GM21786 (cell line): ENCODE results near the gene AKAP6.

Experiments
- ATAC-seq: cut with Tn5 transposase; IDR thresholded peaks from one replicate; pipeline ENCODE4 v1.9.1; 2021; ENCODE audit not compliant: unreplicated experiment

AKAP6 gene

DNA sequence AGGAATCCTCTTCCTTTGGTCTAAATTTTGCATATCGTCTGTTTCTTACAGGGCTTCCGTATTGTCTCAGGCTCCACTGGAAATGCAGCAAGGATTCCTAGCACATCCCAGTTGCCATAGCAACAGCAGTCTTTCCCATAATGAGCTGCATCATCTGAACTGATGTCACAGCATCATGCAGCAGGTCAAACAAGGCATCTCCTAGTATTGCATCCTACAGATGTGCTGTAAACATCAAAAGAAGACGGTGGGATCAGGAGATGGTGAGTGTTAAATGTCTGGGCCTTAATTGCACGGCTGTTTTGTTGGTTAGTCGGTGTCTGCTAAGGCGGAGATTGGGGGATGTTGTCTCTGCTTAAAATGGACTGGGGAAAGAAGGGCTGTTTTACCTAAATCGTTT lies at the start of gene AKAP6:
Gene AKAP6 (plus strand): TSS at position 153 of the 400 bp plus-strand sequence. CDS start 104,196 bp downstream, outside the sequence.
- ATAC-seq = no peak

DNA sequence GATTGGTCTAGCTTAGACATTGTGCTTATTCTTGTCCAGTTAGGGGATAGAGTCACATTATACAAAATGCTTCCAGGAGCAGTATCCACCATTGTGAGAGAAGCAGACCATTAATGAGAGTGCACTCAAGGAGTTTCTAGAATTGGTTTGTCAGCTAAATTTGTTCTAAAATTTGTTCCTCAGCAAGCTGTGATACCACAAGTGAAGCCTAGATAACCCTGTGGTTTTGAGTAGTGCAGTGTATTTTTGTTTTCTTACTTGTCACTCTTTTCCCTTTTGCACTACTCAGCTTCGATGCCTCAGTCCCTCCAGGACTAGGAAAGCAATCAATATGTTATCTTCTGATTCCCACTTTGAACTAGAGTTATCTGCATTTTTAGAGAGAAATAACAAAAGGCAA lies 42.5 kb upstream of the AKAP6 start:
- no peak for ATAC-seq

- ATAC-seq = no peak
Measured at GRCh38 chr14:32296366-32296765, 32.7 kb upstream of the AKAP6 start.

DNA sequence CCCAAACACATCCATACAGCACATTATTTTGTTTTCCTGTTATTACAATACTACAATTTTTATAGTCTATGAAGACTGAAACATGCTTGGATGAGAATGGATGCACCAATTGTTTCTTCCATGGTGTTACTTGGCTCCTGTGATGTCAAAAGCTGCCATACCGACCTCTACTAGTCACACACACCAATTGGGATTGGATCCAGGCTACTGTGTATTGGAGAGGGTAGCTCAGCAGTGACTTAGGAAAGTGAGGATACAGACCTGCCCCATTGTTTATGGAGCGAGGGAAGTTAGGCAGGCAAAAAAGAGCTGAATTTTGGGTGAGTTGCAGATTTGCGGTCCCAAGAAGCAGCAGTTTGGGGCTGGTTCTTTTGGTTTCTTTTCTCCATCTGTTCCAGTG lies 30.8 kb upstream of the AKAP6 start:
- ATAC-seq = no peak

DNA sequence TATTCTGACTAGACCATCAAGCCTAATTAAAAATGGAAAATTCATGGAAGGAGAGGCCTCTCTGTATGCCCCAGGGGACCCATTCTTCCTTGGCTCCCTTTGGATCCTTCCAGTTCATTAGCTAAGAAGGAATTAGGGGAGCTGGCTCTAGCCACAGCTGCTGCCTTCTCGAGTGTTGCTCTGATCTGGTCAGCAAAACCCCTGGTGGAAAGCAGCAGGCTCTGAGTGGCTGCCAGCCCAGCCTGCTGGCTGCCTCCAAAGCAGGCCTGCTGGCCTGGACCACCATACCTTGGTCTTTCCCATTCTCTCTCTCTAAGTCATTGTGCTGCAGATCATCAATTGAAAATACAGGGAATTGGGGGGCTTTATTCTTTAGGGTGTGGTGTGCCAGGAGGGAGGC lies 29.0 kb upstream of the AKAP6 start:
- ATAC-seq = no peak

GRCh38 chr14:32303865-32304264 lies 25.2 kb upstream of the AKAP6 start:
- ATAC-seq = no peak

DNA sequence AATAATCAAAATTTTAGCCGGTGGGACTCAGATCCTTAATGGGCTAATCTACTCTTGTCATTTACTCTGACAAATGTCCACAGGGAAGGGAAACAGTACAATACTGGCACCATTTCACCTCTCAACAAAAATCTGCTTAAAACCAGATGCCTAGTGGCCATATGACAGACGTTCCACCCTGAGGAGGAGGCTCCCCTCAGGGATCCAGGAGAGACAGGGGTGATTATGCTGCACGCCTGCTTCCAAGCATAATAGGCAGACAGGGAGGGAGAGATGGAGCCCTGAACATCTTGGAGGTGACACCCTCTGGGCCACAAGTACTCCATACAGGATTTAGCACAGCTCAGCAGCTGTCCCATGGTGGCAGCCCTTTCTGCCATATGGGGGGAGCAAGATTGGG lies 24.8 kb upstream of the AKAP6 start:
- no peak for ATAC-seq

DNA sequence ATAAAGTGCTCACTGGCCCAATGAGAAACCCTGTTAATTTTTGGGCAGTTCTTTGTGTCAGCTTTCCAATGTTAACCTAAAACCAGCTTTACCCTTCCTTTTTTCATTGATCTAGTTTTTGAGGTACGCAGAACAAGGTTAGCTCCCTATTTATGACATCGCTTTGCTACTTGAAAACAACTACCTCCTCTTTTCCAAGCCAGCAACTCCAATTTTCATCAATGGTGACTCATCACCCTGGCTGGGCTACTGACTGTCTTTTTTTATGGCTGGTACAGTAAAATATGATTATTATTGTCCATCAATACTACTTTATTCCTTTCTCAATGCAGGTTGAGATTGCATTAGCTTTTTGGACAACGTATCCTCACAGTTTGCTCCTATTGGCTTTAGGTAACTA lies 22.5 kb upstream of the AKAP6 start:
- no peak for ATAC-seq

DNA sequence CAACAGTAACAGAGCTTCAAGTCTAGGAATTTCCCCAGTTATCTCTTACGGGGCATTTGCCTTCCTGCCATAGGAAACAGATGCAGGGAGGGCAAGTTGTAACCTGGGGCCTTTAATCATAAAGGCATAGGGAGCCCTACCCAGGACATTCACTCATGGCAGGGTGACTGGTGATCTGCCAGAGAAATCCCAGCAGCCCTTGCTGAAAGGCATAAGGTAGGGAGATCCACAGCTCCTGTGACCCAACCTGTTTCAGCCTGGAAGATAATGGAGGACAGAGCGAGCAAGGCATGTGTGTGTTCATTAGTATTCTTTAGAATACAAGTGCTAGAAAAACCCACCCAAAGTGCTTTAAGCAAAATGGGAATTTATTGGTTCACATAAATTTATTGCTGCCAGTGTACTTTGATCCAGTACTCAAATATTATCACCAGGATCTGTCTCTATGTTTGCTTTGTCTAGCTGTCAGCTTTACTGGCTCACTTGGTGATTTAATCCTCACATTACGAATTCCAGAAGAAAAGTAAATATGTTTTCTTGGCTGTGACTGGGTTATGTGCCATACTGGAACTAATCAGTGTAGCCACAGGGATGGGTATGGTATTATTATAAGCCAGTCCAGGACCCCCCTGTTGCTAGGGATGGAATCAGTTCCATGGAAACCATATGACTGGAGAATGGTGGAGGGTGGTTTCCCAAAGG lies 21.1 kb upstream of the AKAP6 start:
- ATAC-seq = no peak

DNA sequence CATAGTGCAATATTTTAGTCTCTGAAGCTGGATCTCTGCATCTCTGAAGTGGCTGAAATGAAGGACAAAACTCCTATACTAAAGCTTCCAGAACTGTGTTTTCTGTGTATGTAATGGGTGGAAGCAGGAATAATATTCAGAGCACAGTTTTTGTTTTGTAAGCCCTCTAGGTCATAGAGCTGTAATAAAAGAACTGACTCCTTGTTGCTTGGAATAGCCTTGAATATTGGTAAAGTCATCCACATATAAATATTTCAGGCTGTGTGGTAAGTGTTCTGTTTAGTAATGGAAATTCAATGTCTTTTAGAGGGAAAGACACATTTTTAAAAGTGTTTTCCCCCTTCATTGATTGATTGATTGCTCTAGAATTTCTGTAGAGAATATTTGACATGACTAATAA lies 18.2 kb upstream of the AKAP6 start:
- no peak for ATAC-seq

GRCh38 chr14:32311294-32312009 lies 17.6 kb upstream of the AKAP6 start:
- ATAC-seq = no peak

DNA sequence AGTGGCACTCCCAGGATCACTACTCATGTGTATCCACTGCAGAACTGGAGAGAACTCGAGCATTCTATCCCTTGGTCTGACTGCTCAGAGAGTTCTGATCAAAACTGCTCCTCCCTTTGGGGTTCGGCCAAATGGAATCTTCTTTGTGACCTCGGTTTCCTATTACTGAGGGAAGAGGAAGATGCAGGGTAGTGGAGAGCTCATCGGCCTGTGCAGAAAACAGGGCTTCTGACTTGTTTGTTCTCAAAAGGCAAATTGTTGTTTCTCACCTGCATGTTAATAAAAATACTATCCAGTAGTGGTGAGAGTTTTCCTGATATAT lies 17.1 kb upstream of the AKAP6 start:
- no peak for ATAC-seq

DNA sequence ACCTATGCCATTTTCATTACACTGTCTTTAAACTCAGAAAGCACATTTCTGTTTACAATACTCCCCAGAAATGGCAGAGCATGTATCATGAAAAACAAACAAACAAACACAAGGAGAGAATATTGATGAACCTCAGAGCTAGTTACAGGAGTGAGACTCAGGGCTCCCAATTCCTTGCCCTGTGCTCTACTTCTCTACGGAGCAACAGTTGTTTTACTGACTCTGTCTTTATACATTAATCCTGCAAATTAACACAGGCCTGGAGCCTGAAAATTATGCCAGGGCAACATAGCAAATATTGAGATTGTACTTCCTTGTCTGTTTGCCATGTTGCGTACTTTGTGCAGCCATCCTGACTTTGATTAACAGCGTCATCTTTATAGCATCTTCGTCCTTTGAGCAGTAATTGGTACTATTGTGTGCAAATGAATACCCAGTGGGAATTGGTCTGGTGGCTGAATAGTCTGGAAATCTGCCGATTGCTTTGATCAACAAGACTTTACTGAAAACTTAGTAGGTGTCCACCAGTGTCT lies 15.2 kb upstream of the AKAP6 start:
- no peak for ATAC-seq

DNA sequence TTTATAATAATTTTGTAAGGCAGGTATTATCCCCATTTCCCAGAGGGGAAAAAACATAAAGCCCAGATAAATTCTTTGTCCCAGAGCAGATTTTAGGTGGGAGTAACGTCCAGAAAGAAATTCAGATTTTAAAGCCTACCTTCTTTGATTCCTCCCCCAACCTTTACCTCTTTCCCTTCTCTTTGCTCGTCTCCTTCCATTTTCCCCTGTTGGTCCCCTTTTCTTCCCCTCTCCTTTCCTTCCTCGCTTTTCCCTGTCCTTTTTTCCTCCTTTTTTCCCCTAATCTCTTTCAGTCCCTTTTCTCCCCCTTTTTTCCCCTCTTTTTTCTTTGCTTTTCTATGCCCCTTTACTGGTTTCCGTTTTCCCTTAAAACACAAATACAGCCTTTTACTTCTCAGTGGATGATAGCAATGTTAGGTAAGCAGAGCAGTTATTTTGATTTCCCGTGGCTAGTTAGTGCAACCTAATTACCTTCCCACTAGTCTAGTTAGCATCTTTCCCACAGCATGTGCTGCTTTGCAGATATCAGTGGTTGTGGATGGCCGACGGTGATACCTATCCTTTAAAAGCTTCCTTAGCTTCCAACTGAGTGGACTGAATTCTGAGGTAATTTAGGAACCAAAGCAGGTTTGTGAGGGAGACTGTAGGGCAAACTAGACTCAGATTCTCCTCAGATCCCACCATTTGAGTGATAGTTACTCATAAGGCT lies 10.9 kb upstream of the AKAP6 start:
- no peak for ATAC-seq

DNA sequence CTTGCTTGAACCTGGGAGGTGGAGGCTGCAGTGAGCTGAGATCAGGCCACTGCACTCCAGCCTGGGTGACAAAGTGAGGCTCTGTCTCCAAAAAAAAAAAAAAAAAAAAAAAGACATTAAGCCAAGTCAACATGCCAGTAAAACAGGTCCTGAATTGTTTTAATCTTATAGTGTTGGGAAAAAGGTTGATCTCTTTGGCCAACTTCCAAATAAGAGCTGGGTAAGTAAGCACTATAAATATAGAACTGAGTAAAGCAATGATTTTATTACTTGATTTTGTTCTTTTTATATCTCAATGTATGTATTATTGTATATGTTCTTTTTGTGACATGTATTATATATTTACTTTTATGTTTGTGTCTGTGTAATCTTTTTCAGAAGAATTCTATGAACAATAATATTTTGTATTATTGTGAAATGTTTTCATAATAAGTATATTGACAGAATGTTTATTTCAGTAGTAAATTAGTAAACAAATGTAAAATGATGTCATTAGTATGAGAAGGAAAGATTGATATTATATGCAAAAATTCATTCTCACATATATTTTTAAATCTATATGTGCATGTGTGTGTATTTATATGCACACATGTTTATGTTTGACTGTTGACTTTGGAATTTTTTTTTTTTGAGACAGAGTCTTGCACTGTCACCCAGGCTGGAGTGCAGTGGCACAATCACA lies 9.6 kb upstream of the AKAP6 start:
- ATAC-seq = no peak

DNA sequence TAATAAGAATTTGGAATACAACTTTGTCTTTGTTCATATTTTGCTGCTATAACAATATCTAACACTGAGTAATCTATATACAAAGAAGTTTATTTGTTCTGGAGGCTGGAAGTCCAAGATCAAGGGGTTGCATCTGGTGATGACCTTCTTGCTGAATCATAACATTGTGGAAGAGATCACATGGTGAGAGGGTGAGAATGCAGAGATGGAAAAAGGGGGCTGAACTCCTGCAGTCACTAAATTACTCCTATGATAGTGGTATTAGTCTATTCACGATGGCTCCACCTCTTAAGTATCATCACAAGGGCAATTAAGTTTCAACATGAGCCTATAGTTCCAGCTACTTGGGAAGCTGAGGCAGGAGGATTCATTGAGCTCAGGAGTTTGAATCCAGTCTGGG lies 4.5 kb upstream of the AKAP6 start:
- no peak for ATAC-seq

GRCh38 chr14:32327255-32327961 lies 1.7 kb upstream of the AKAP6 start:
- no peak for ATAC-seq

DNA sequence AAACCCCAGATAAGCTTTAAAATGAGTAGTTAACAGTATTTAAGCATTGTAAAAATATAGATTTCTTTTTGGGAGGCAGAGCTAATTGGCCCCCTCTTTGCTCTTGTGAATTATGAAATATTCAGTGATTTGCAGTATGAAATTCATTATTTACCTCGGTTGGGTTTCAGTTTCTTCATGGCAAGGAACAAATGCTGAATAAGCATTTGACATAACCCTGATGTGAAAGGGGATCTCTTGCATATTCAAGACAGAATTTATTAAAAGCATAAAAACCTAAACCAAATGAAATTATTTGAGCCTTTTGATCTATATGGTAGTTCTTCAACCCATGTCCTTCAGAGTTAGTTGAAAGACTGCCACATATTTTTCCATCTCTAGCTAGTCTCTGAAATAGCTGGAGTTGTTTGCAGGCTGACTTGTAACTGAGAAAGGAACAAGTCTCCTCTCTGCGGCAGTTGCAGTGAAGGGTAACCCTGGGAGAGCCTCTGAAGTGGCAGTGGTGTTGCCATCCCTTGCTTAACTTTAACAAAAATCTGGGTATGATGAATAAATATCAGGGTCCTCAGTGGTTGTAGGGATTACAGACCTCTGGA lies 690 bp downstream of the AKAP6 start:
- ATAC-seq = no peak

DNA sequence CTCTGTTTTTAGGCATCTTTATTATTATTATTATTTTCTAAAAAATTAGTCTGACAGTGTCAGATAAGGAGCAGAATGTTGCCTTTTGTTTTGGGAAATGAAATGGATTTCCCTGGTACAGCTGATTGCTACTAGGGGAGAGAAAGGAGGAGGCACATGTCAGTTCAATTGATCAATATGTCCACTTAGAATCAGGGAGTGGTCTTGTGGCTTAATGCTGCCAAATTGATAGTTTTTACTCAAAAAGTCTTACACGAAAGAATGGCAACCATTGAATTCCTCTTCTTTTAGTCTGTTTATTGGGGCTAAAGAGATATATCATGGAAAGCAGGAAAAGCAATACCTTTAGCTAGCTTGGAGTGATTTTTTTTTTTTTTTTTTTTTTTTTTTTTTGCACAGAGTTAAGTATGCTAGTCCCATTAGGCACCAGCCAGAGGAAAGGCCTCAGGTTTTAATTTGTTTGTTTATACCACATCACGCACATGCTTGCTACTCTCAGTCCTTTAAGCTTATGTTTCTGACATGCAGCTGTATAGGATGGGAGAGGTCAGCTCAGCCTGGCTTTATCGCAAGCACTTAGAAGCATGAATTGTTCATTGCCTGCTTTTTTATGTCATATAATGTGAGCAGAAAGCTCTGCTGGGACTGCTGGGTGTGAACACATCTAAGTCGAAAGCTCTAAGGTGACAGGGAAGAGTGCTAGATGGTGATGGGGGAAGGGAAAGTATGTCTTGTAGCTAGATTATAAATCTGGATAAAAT lies 1.4 kb downstream of the AKAP6 start:
- ATAC-seq = no peak

- ATAC-seq = no peak
Measured at GRCh38 chr14:32331206-32331605, 2.1 kb downstream of the AKAP6 start.
